Smooth muscle cell (in vitro differentiated cells): Measurements from ENCODE around the gene DHRSX. TPM values are rescaled to one million over a fixed set of nuclear protein-coding genes. Genes with fewer than 3 reads are reported as not detected.

Experiments used
- DNase-seq: peaks from one replicate; lab custom pipeline; 2025; ENCODE audit not compliant: unreplicated experiment; lab: John Stamatoyannopoulos, UW
- H2AFZ ChIP-seq: fragments of 200-600 bp; sonication (generic); 2 replicates; pipeline ENCODE4 v1.6.0; 2016; ENCODE audit warnings: antibody characterized with exemption, low read depth, mild to moderate bottlenecking
- H3F3A ChIP-seq: fragments of 200-600 bp; sonication (generic); 2 replicates; pipeline ENCODE4 v1.6.0; 2017; ENCODE audit warnings: antibody characterized with exemption, low read depth
- H3K27ac ChIP-seq: fragments of 200-600 bp; sonication (generic); 2 replicates; pipeline ENCODE4 v1.5.1; 2016; ENCODE audit warnings: low read depth, mild to moderate bottlenecking
- H3K27me3 ChIP-seq: fragments of 200-600 bp; sonication (generic); 2 replicates; pipeline ENCODE4 v1.6.1; 2016; ENCODE audit warnings: low read depth, mild to moderate bottlenecking
- H3K36me3 ChIP-seq: fragments of 200-600 bp; sonication (generic); 2 replicates; pipeline ENCODE4 v1.5.1; 2016; ENCODE audit warnings: low read depth
- H3K4me1 ChIP-seq: fragments of 200-600 bp; sonication (generic); 2 replicates; pipeline ENCODE4 v1.5.1; 2016; ENCODE audit warnings: low read depth
- H3K4me2 ChIP-seq: fragments of 200-600 bp; sonication (generic); 2 replicates; pipeline ENCODE4 v1.6.0; 2016; ENCODE audit warnings: mild to moderate bottlenecking
- H3K4me3 ChIP-seq: fragments of 200-600 bp; sonication (generic); 2 replicates; pipeline ENCODE4 v1.5.1; 2016; ENCODE audit warnings: mild to moderate bottlenecking
- H3K79me2 ChIP-seq: fragments of 200-600 bp; sonication (generic); 2 replicates; pipeline ENCODE4 v1.6.0; 2016; ENCODE audit warnings: low read depth, mild to moderate bottlenecking
- H3K9ac ChIP-seq: fragments of 200-600 bp; sonication (generic); 2 replicates; pipeline ENCODE4 v1.6.0; 2016; ENCODE audit warnings: low read depth
- H3K9me3 ChIP-seq: fragments of 200-600 bp; sonication (generic); replicated peaks from 2 replicates; pipeline ENCODE4 v1.5.1; 2016; ENCODE audit warnings: low read depth
- H4K20me1 ChIP-seq: fragments of 200-600 bp; sonication (generic); 2 replicates; pipeline ENCODE4 v1.6.0; 2016; ENCODE audit warnings: low read depth
- WGBS: methylation state at CpG from one replicate; pipeline ENCODE4 v1.1.7; 2016; ENCODE audit warnings: low lambda C conversion rate; 5-methylcytosine and 5-hydroxymethylcytosine counted together
- polyA plus RNA-seq: library from polyadenylated mRNA; unstranded; fragments of >200 nt; fragmentation: Nextera tagmentation; extraction: Ambion mirVana; gene quantifications from 2 replicates; pipeline ENCODE4 v1.2.1, GENCODE V29; 2016
- total RNA-seq: library from RNA; depleted of rRNA; stranded (reverse); fragments of >200 nt; gene quantifications from 2 replicates; pipeline ENCODE4 v1.2.3, GENCODE V29; 2014
- TF ChIP-seq, protein P1 (sequence below): fragments of 200-600 bp; sonication (generic); IDR thresholded peaks from 2 replicates; pipeline ENCODE4 v1.5.1; 2017; ENCODE audit warnings: borderline replicate concordance, mild to moderate bottlenecking, antibody characterized with exemption; ENCODE audit not compliant: insufficient read depth, poor library complexity, severe bottlenecking

DHRSX gene
- total and polyA plus RNA-seq, 2 experiments from 2014 or later: 32.5 to 49.9 TPM

DNA sequence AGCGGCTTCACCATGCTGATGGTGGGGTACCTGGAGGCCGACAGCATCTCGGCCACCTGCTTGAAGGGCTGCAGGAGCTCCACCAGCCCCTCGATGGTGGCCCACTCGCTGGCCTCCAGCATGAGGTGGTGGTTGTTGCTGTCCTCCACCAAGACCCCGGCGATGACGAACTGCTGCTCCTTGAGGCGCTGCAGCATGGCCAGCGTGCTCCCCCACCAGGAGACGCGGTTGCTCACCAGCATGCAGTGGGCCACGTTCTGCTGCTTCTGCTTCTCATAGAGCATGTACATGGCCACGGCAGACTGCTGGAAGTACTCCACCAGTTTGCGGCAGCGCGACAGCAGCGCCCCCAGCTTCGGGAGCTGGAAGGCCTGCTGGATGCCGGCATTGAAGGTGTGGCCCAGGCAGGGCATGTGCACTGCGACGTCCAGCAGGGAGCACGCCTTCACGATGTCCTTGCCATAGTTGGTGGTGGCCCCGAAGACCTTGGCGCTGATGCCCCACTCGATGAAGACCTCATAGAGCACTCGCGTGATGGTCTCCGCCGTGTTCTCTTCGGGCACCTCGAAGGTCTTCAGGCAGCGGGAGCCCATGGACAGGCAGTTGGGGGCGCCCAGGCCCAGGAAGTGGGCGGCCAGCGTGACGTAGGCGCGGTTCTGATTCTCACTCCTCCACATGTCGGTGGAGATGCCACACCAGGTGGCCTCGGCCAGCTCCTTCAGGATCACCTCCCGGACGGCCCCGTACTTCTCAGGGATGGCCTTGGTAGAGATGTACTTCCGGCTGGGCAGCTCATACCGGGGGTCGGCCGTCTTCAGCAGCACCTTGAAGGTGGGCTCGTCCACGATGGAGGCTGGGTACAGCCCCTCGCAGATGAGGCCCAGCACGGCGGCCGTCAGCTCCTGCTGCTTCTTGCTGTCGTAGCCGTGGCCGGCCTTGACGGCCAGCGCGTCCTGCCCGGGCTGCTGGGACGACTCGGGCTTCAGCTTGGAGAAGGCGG is 11.0 kb downstream of the DHRSX start:
- Histone ChIP-seq H3K36me3 (no peaks in the 10 kb centered on the region), H3K9ac (no peak overlapping the region)
- WGBS: 98% methylated on average over 65 of the region's 65 CpGs

DNA sequence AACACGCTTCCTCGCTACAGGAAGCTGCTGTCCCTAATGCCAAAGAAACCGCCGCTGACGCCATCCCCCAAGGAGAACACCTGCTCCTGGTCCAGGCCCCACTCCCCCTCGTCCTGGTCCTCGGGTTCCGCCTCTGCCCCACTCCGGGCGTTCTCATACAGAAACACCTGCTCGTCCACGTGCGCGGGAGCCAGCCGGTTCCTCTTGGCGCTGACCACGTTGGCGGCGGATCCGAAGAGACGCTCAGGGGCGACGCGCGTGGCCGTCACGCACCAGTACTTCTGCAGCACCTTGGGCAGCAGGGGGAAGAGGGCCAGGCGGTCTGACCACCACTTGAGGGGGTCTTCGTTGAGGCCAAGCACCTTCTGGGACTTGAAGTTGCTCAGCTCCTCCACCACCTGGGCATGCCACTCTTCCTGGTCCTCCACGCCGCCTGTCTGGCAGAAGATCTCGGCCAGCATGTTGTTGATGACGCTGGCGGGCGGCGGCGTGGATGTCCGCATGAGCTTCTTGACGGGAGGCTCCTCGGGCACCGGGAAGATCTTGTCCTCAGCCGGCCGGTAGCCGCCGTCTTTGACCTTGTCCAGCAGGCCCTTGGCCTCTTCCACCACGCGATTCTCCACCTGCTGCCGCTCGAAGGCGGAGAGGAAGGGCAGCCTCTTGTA is 12.0 kb downstream of the DHRSX start:
- H3K79me2 ChIP-seq: peaks cover 44% of the 10 kb centered on the region
- H3F3A ChIP-seq: no peaks in the 10 kb centered on the region
- no peak for DNase-seq
- no peaks in the 10 kb centered on the region for H3K27me3 ChIP-seq
- 98% methylated on average over 50 of the region's 50 CpGs for WGBS
- H3K4me2 ChIP-seq: no peak overlapping the region
- no peak overlapping the region for H3K9ac ChIP-seq
- peaks cover 83% of the 10 kb centered on the region for H4K20me1 ChIP-seq
- no peak overlapping the region for H2AFZ ChIP-seq
- no peak overlapping the region for H3K27ac ChIP-seq
- H3K4me3 ChIP-seq: no peak overlapping the region
- TF ChIP-seq, protein P1, sequence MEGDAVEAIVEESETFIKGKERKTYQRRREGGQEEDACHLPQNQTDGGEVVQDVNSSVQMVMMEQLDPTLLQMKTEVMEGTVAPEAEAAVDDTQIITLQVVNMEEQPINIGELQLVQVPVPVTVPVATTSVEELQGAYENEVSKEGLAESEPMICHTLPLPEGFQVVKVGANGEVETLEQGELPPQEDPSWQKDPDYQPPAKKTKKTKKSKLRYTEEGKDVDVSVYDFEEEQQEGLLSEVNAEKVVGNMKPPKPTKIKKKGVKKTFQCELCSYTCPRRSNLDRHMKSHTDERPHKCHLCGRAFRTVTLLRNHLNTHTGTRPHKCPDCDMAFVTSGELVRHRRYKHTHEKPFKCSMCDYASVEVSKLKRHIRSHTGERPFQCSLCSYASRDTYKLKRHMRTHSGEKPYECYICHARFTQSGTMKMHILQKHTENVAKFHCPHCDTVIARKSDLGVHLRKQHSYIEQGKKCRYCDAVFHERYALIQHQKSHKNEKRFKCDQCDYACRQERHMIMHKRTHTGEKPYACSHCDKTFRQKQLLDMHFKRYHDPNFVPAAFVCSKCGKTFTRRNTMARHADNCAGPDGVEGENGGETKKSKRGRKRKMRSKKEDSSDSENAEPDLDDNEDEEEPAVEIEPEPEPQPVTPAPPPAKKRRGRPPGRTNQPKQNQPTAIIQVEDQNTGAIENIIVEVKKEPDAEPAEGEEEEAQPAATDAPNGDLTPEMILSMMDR: no peak
- H3K4me1 ChIP-seq: no peaks in the 10 kb centered on the region
- no peaks in the 10 kb centered on the region for H3K36me3 ChIP-seq
- H3K9me3 ChIP-seq: no peaks in the 10 kb centered on the region

More for the DNA sequence above, 11.0 kb downstream of the DHRSX start:
- no peaks in the 10 kb centered on the region for H3K27me3 ChIP-seq
- no peak for DNase-seq
- no peaks in the 10 kb centered on the region for H3F3A ChIP-seq
- no peak overlapping the region for H2AFZ ChIP-seq
- H4K20me1 ChIP-seq: peaks cover 83% of the 10 kb centered on the region
- no peaks in the 10 kb centered on the region for H3K4me1 ChIP-seq
- H3K4me2 ChIP-seq: no peak overlapping the region
- TF ChIP-seq, protein P1: no peak
- H3K9me3 ChIP-seq: no peaks in the 10 kb centered on the region
- H3K79me2 ChIP-seq: peaks cover 53% of the 10 kb centered on the region
- H3K27ac ChIP-seq: no peak overlapping the region
- H3K4me3 ChIP-seq: no peak overlapping the region

DNA sequence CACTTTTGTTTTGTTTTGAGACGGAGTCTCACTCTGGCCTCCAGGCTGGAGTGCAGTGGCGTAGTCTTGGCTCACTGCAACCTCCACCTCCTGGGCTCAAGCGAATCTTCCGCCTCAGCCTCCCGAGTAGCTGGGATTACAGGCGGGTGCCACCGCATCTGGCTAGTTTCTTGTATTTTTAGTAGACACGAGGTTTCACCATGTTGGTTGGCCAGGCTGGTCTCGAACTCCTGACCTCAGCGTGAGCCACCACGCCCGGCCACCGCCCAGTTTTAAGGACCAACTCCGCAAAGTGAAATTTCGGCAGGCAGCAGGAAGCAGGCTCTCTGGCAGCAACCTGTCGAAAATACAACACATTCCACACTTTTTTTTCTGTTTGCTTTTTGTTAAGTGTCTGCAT is 13.4 kb downstream of the DHRSX start:
- no peaks in the 10 kb centered on the region for H3F3A ChIP-seq
- H4K20me1 ChIP-seq: peaks cover 78% of the 10 kb centered on the region
- H3K4me2 ChIP-seq: no peak overlapping the region
- H3K4me3 ChIP-seq: no peak overlapping the region
- no peaks in the 10 kb centered on the region for H3K4me1 ChIP-seq
- no peak for DNase-seq
- TF ChIP-seq, protein P1: no peak
- H2AFZ ChIP-seq: no peak overlapping the region
- H3K27ac ChIP-seq: no peak overlapping the region
- no peaks in the 10 kb centered on the region for H3K36me3 ChIP-seq
- H3K9me3 ChIP-seq: no peaks in the 10 kb centered on the region
- H3K27me3 ChIP-seq: no peaks in the 10 kb centered on the region
- peaks cover 40% of the 10 kb centered on the region for H3K79me2 ChIP-seq
- H3K9ac ChIP-seq: no peak overlapping the region
- 94% methylated on average over 16 of the region's 16 CpGs for WGBS
